Coronary artery (tissue), 2 donors: ENCODE results near the gene CDH2.

Source experiments
- DNase-seq: peaks from one replicate; pipeline ENCODE4 v3.0.0-alpha.2; 2017; ENCODE audit warnings: low spot score
- H3K27ac ChIP-seq, 2 donors: fragments of 200-600 bp; sonication (generic); one replicate each; pipeline ENCODE4 v1.5.1; 2016 to 2019
- H3K4me3 ChIP-seq: fragments of 200-600 bp; sonication (generic); 2 replicates; pipeline ENCODE4 v1.5.1; 2016; ENCODE audit warnings: mild to moderate bottlenecking, moderate library complexity
- TF ChIP-seq, protein P1 (sequence below): fragments of 200-600 bp; sonication (generic); IDR thresholded peaks from one replicate; pipeline ENCODE4 v1.5.1; 2019; ENCODE audit warnings: antibody characterized with exemption

CDH2 gene

DNA sequence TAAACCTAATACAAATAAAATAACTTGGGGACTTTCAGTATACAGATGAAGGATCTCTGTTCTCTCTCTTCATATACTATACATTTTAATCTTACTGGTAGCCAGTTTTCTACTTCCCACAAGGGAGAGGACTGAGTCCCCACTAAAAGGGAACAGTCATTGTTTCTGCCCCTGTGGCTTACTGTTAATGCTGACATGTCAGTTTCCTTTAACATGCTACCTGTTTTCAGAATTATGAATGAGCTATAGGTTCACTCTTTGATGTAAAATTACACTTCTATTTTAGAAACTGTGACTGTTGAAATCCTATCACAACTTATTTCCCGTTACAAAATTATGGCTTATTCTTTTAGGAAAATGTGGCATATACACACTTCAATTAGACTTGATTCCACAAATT, 207.7 kb downstream of the CDH2 start:
- no peak for DNase-seq
- TF ChIP-seq, protein P1, sequence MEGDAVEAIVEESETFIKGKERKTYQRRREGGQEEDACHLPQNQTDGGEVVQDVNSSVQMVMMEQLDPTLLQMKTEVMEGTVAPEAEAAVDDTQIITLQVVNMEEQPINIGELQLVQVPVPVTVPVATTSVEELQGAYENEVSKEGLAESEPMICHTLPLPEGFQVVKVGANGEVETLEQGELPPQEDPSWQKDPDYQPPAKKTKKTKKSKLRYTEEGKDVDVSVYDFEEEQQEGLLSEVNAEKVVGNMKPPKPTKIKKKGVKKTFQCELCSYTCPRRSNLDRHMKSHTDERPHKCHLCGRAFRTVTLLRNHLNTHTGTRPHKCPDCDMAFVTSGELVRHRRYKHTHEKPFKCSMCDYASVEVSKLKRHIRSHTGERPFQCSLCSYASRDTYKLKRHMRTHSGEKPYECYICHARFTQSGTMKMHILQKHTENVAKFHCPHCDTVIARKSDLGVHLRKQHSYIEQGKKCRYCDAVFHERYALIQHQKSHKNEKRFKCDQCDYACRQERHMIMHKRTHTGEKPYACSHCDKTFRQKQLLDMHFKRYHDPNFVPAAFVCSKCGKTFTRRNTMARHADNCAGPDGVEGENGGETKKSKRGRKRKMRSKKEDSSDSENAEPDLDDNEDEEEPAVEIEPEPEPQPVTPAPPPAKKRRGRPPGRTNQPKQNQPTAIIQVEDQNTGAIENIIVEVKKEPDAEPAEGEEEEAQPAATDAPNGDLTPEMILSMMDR = no peak
- Histone ChIP-seq H3K4me3 (no peak overlapping the region), H3K27ac (no peak overlapping the region)

DNA sequence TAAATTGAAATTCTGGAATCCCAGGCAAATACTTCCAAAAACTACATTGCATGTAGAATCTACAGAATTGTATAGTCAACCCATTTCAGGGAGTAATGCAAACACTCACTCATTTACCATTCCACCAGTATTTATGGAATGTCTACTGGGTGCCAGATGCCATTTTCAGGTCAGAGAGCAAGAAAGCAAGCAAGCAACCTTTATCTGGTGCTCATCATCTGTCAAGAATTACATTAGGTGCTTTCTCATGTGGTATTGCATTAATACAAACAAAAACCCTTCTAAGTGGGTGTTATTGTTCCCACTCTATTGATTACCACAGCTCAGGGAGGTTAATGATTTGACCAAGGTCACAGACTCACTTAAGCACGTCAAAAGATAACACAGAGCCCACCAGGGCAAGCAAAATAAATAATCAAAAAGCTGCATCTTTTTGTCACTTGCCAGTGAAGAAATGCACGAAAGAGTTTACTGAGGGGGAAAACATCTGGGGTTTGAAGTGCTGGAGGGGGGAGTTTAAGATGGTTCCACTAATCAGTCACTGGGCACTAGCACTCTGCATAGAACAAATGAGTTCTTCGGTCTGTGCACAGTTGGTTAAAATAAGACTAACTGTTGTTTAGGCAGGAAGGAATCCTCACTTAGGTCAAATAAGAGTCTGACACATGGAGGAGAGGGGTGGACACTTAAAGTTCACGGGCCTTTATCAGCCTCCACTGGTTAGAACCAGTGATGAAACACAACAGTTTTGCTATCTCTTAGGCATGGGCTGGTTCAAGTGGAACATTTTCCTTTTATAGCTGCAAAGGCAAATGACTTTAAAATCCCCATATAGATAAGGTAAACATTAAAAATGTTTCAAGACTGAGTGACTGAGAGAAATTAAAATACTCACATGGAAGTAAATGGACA, 208.8 kb downstream of the CDH2 start:
- TF ChIP-seq, protein P1 = no peak
- no peak overlapping the region for H3K4me3 ChIP-seq
- no peak overlapping the region for H3K27ac ChIP-seq
- no peak for DNase-seq

DNA sequence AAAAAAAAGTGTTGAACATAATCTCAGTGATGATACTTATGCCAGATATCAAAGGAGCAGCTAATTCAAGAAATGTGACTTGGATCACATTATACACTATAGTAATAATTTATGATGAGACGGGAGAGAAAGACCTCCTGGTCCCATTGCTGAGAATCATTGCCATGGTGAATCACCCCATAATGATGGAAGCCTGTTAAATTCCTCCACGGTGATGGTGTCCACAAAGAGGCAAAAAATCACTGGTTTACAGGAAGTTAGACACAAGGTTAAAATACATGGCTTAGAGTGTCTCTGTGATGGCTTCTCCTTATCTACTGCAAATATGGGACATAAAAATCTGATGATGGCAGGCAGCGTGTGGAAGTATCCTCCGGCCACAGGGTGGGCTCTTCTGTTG, 210.0 kb downstream of the CDH2 start:
- TF ChIP-seq, protein P1 = no peak
- H3K4me3 ChIP-seq = no peak overlapping the region
- H3K27ac ChIP-seq = no peak overlapping the region
- no peak for DNase-seq

DNA sequence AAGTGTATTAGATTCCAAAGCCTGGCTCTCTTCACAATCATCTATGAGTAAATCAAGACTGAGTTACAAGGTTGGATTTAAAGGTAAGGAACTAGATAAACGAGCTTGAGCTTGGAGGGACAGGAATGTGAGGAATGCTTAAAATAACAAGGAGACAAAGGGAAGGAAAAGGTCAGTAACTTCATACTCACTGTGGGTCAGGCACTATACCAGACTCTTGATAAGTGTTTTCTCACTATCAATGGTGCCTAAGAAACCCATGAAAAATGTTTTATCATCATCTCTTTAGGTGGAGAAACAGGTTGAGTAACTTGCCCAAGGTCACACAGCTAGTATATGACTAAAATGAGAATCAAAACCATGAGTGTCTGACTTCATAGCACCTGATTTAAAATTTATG, 212.1 kb downstream of the CDH2 start:
- TF ChIP-seq, protein P1 = no peak
- Histone ChIP-seq H3K27ac (no peak overlapping the region), H3K4me3 (no peak overlapping the region)
- no peak for DNase-seq

DNA sequence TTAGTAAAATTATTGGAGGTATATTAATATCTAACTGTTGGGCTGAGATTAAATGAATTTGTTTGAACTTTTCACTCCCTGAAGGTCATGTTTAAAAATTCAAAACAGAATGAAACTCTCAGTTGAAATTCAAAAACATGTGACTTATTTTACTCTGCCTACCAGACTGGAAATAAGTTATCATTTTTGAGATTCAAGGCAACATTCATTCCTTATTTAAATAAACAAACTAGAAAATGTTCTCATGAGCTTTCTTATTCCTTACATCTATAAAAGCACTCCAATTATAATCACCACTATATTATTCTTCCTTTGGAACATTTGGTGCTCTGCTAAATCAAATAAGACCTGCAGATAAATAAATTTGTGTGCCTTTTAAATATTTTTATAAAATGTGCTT, 217.8 kb downstream of the CDH2 start:
- Histone ChIP-seq H3K27ac (no peak overlapping the region), H3K4me3 (no peak overlapping the region)
- DNase-seq = no peak
- TF ChIP-seq, protein P1 = no peak

DNA sequence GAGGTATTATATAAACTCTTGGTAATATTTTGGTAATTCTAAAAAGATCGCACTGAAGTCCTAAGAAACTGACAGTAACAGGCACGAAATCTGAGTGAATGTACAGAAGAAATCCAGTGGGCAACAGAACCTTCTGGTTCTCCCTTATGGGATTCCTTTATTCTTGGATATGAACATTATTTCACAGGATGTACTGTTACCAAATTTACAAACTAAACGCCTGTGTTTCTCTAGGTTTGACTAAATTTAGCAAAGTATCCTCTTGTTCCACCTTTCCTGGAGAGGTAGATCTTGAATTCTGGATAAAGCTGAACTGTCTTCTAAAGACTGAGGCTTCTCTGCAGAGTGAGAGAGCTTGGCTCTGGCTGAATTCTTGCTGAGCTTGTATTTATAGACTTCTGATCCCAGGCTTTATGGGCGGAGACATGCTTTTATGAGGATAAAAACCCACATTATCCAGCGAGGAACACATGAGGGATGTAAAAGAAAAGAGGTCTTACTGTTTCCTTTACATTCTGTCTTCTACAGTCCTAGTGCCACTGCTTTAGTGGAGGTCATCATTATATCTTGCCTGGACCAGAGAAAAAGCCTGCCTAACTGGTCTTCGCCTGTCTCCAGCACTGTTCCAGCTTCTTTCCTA, 220.8 kb downstream of the CDH2 start:
- TF ChIP-seq, protein P1 = no peak
- Histone ChIP-seq H3K27ac (no peak overlapping the region), H3K4me3 (no peak overlapping the region)
- DNase-seq = no peak

DNA sequence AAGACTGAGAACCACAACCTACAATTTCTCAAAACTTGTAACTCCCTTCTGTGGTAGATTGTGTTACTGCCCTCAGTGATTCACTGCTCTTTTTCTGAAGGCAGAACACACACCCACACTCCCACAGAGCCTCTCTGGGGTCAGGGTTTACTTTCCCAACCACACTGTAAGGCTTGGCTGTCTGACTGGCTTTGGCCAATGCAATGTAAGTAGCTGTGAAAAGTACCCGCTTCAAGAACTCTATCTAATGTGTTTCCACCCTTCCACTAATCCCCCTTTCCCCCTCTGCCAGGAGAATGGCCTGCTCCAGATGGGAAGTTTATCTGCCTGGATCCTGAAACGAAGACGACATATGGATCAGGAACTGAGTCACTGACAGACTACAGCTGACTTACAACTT, 222.7 kb downstream of the CDH2 start:
- DNase-seq = no peak
- Histone ChIP-seq H3K27ac (no peak overlapping the region), H3K4me3 (no peak overlapping the region)
- TF ChIP-seq, protein P1 = no peak
